K562 (cell line): Measurements from ENCODE around the gene SET. TPM values are rescaled to one million over a fixed set of nuclear protein-coding genes. Genes with fewer than 3 reads are reported as not detected.
A peak's percentile ranks its signal among the peaks of the same experiment; 100 is the strongest.

Experiments used
- CEBPZ ChIP-seq: fragments of 150-350 bp; IDR thresholded peaks from 2 replicates; pipeline ENCODE4 v1.6.1; 2014; ENCODE audit warnings: low read depth, mild to moderate bottlenecking, low read length, borderline replicate concordance
- DEAF1 ChIP-seq: fragments of 450-650 bp; formaldehyde crosslinking; IDR thresholded peaks from 2 replicates; pipeline ENCODE4 v1.4.0; 2020; ENCODE audit warnings: mild to moderate bottlenecking, moderate library complexity
- ETV1 ChIP-seq: fragments of 450-650 bp; conservative IDR thresholded peaks from 2 replicates; pipeline ENCODE4 v1.6.1; 2016; ENCODE audit warnings: missing genetic modification characterization, control low read depth, low read depth, missing compliant biosample characterization
- ETV5 ChIP-seq: sonication (generic); formaldehyde crosslinking; IDR thresholded peaks from 2 replicates; pipeline ENCODE4 v1.4.0; 2020; ENCODE audit warnings: low read depth, mild to moderate bottlenecking, missing genetic modification reagents
- FOS ChIP-seq: IDR thresholded peaks from 3 replicates; pipeline ENCODE4 v1.6.1; 2011; ENCODE audit not compliant: insufficient read length; ENCODE audit errors: extremely low read depth
- HCFC1 ChIP-seq: IDR thresholded peaks from 2 replicates; pipeline ENCODE4 v1.6.1; 2012; ENCODE audit warnings: low read depth, low read length, improper control_type of control experiment
- HNRNPK ChIP-seq: fragments of 200-400 bp; formaldehyde crosslinking; IDR thresholded peaks from one replicate; pipeline ENCODE4 v1.6.1; 2018; ENCODE audit warnings: mild to moderate bottlenecking, low read depth, low read length; ENCODE audit not compliant: poor library complexity, severe bottlenecking
- MLX ChIP-seq, 2 experiments: fragments of 450-650 bp in 1 of 2; sonication (generic) in 1 of 2; formaldehyde crosslinking; conservative IDR thresholded peaks; 2 replicates each; pipeline versions ENCODE4 v1.4.0 to v1.8.1; 2020 to 2022; ENCODE audit warnings: mild to moderate bottlenecking in 1 of 2, missing genetic modification reagents in 1 of 2
- MYNN ChIP-seq, 2 experiments: sonication (generic); formaldehyde crosslinking in 1 of 2; IDR thresholded peaks; 2 replicates each; pipeline versions ENCODE4 v1.5.0 to v1.6.1; 2016 to 2020; ENCODE audit warnings: antibody characterized with exemption in 1 of 2, missing genetic modification reagents in 1 of 2
- PTRF ChIP-seq: fragments of 450-650 bp; IDR thresholded peaks from 2 replicates; pipeline ENCODE4 v1.6.1; 2016; ENCODE audit warnings: mild to moderate bottlenecking, missing genetic modification characterization, missing compliant biosample characterization
- RBM14 ChIP-seq: fragments of 200-400 bp; formaldehyde crosslinking; IDR thresholded peaks from 2 replicates; pipeline ENCODE4 v1.6.1; 2018; ENCODE audit warnings: low read depth, mild to moderate bottlenecking, low read length, moderate library complexity, borderline replicate concordance; ENCODE audit not compliant: insufficient read depth
- RBM34 ChIP-seq: fragments of 200-400 bp; formaldehyde crosslinking; IDR thresholded peaks from 2 replicates; pipeline ENCODE4 v1.6.1; 2018; ENCODE audit warnings: low read length, borderline replicate concordance; ENCODE audit not compliant: insufficient read depth
- SAFB ChIP-seq: fragments of 200-400 bp; formaldehyde crosslinking; IDR thresholded peaks from 2 replicates; pipeline ENCODE4 v1.6.1; 2017; ENCODE audit warnings: low read depth, low read length, borderline replicate concordance
- TAL1 ChIP-seq: fragments of 450-650 bp; IDR thresholded peaks from 2 replicates; pipeline ENCODE4 v1.6.1; 2016; ENCODE audit warnings: mild to moderate bottlenecking
- TCF3 ChIP-seq: sonication (generic); formaldehyde crosslinking; IDR thresholded peaks from 2 replicates; pipeline ENCODE4 v1.4.0; 2020; ENCODE audit warnings: mild to moderate bottlenecking, missing genetic modification reagents
- ZFPM2 ChIP-seq: fragments of 250-450 bp; sonication (Bioruptor Pico); IDR thresholded peaks from 2 replicates; pipeline ENCODE4 v1.5.1; 2022; ENCODE audit warnings: mild to moderate bottlenecking
- ZKSCAN3 ChIP-seq: fragments of 250-450 bp; sonication (Bioruptor Pico); IDR thresholded peaks from 2 replicates; pipeline ENCODE4 v1.4.0; 2020
- ZNF23 ChIP-seq: fragments of 250-450 bp; sonication (Bioruptor Pico); IDR thresholded peaks from 2 replicates; pipeline ENCODE4 v1.4.0; 2020; ENCODE audit warnings: mild to moderate bottlenecking
- ZNF280A ChIP-seq: fragments of 450-650 bp; IDR thresholded peaks from 2 replicates; pipeline ENCODE4 v1.6.1; 2018; ENCODE audit warnings: mild to moderate bottlenecking, low read depth; ENCODE audit not compliant: partially characterized antibody
- ZNF785 ChIP-seq: fragments of 250-450 bp; sonication (Bioruptor Pico); IDR thresholded peaks from 2 replicates; pipeline ENCODE4 v1.4.0; 2020; ENCODE audit warnings: mild to moderate bottlenecking
- polyA plus RNA-seq, 8 experiments: library from polyadenylated mRNA; depleted of rRNA in 4 of 8; stranded (reverse) in 5 of 8; unstranded in 3 of 8; fragments of >200 nt; fragmentation: Nextera tagmentation in 2 of 8; fragmentation: Illumina TruSeq in 1 of 8; extraction: Ambion mirVana in 2 of 8; extraction: Trizol in 1 of 8; gene quantifications; 2 replicates each; pipeline versions ENCODE4 v1.2.1 to v1.2.3, GENCODE V29; 2011 to 2014; ENCODE audit warnings: inconsistent platforms in 1 of 8, missing spikeins in 1 of 8
- total RNA-seq, 7 experiments: library from RNA; depleted of rRNA in 6 of 7; stranded (reverse); fragments of >200 nt in 6 of 7; fragmentation: Illumina TruSeq in 2 of 7; extraction: Trizol in 2 of 7; gene quantifications; 2 replicates each; pipeline versions ENCODE4 v1.2.1 to v1.2.3, GENCODE V29; 2011 to 2021; ENCODE audit warnings: low replicate concordance in 1 of 7

Gene SET
- total and polyA plus RNA-seq, 9 of the 15 experiments (the other 6 are each of a cell fraction or from before 2014, with no cell fraction given) = 404 to 1,447 (median 907) TPM

GRCh38 chr9:128656416-128657343 lies 32.3 kb upstream of the SET start, which contains the start of gene DYNC2I2 (continued):
- TF ChIP-seq DEAF1 (CRISPR knock-in tag) (no peak), FOS (no peak), ZKSCAN3 (CRISPR knock-in tag) (no peak), RBM34 (peak; percentile 81; the same call in 1 of the 2 replicates), ZNF785 (CRISPR knock-in tag) (no peak), TCF3 (CRISPR knock-in tag) (no peak; the same call in 1 of the 2 replicates), SAFB (no peak), ZNF23 (peak; percentile 74), ZFPM2 (0 out of 2 replicates have a peak, but pooled peaks have one; percentile 77), PTRF (tag) (no peak), MYNN (IDR thresholded peaks at IDR 0.05) (no peak; the same call in 1 of the 2 replicates), MYNN (CRISPR knock-in tag; IDR thresholded peaks at IDR 0.05) (no peak), HNRNPK (no peak), ETV5 (CRISPR knock-in tag) (peak; percentile 87), ZNF280A (no peak), TAL1 (no peak), RBM14 (no peak), ETV1 (tag) (peak; percentile 92), MLX (CRISPR knock-in tag; conservative IDR thresholded peaks at IDR 0.05) (peak; percentile 85 to 87; a peak in 3 of 4 replicates), HCFC1 (peak; percentile 95), CEBPZ (no peak)
